PC-3 (cell line): ENCODE measurements around the gene OGFOD3. TPM values are rescaled to one million over a fixed set of nuclear protein-coding genes. Genes with fewer than 3 reads are reported as not detected.

Source experiments
- ATAC-seq: fragments of 200-7000 bp; cut with Tn5 transposase; 2 replicates; pipeline ENCODE4 v1.9.1; 2020; ENCODE audit warnings: mild to moderate bottlenecking, moderate library complexity
- BruUV-seq: library from RNA; stranded (reverse); fragments of 400-500 nt; replicated peaks from 2 replicates; lab custom pipeline; 2021; lab: Mats Ljungman, UMichigan
- CTCF ChIA-PET: fragments of 300-600 bp; sonication (Branson Sonifier 250); formaldehyde crosslinking; loops from one replicate; lab custom pipeline; 2022; ENCODE audit warnings: antibody characterized with exemption; lab: Charles Lee
- POLR2A ChIA-PET: fragments of 300-600 bp; sonication (Branson Sonifier 250); formaldehyde crosslinking; loops from one replicate; lab custom pipeline; 2022; ENCODE audit warnings: antibody characterized with exemption; ENCODE audit not compliant: unreplicated experiment; lab: Charles Lee
- DNase-seq: peaks from one replicate; pipeline ENCODE4 v3.0.0-alpha.2; 2015
- H2AFZ ChIP-seq: fragments of 300-600 bp; sonication (generic); 2 replicates; pipeline ENCODE4 v1.6.0; 2016; ENCODE audit warnings: antibody characterized with exemption, low read length
- H3F3A ChIP-seq: fragments of 300-600 bp; sonication (generic); one replicate; pipeline ENCODE4 v1.6.0; 2017; ENCODE audit warnings: antibody characterized with exemption, low read length, control low read depth, mild to moderate bottlenecking; ENCODE audit not compliant: unreplicated experiment
- H3K27ac ChIP-seq: fragments of 300-600 bp; sonication (generic); 2 replicates; pipeline ENCODE4 v1.5.1; 2016; ENCODE audit warnings: mild to moderate bottlenecking, low read length
- H3K27me3 ChIP-seq: fragments of 300-600 bp; sonication (generic); 2 replicates; pipeline ENCODE4 v1.6.1; 2016; ENCODE audit warnings: low read length, mixed read lengths
- H3K36me3 ChIP-seq: fragments of 300-600 bp; sonication (generic); 2 replicates; pipeline ENCODE4 v1.6.1; 2016; ENCODE audit warnings: low read depth, mixed run types, low read length, mixed read lengths
- H3K4me1 ChIP-seq: fragments of 300-600 bp; sonication (generic); 2 replicates; pipeline ENCODE4 v1.5.1; 2016; ENCODE audit warnings: low read length; ENCODE audit not compliant: insufficient read depth
- H3K4me2 ChIP-seq: fragments of 300-600 bp; sonication (generic); 2 replicates; pipeline ENCODE4 v1.6.0; 2016; ENCODE audit warnings: low read length
- H3K4me3 ChIP-seq: fragments of 300-600 bp; sonication (generic); 2 replicates; pipeline ENCODE4 v1.5.1; 2016; ENCODE audit warnings: mild to moderate bottlenecking, low read length, mixed read lengths
- H3K79me2 ChIP-seq: fragments of 300-600 bp; sonication (generic); 2 replicates; pipeline ENCODE4 v1.6.1; 2017; ENCODE audit warnings: low read length, mixed read lengths
- H3K9ac ChIP-seq: fragments of 300-600 bp; sonication (generic); 2 replicates; pipeline ENCODE4 v1.6.0; 2016; ENCODE audit warnings: mild to moderate bottlenecking, low read length
- H3K9me2 ChIP-seq: fragments of 300-600 bp; sonication (generic); replicated peaks from 2 replicates; pipeline ENCODE4 v1.6.1; 2016; ENCODE audit warnings: mixed run types, low read length, mixed read lengths
- H3K9me3 ChIP-seq: fragments of 300-600 bp; sonication (generic); 2 replicates; pipeline ENCODE4 v1.6.1; 2016; ENCODE audit warnings: low read length, mixed read lengths
- H4K20me1 ChIP-seq: fragments of 300-600 bp; sonication (generic); 2 replicates; pipeline ENCODE4 v1.6.1; 2016; ENCODE audit warnings: low read length, mixed read lengths
- EZH2 ChIP-seq: fragments of 300-600 bp; sonication (generic); IDR thresholded peaks from one replicate; pipeline ENCODE4 v1.6.1; 2017; ENCODE audit warnings: antibody characterized with exemption, mild to moderate bottlenecking, low read length; ENCODE audit not compliant: unreplicated experiment
- EZH2phosphoT487 ChIP-seq: fragments of 300-600 bp; sonication (generic); IDR thresholded peaks from 2 replicates; pipeline ENCODE4 v1.6.1; 2018; ENCODE audit warnings: mild to moderate bottlenecking, antibody characterized with exemption, low read length, borderline replicate concordance
- intact Hi-C: fragments of 100-400 bp; cut with micrococcal nuclease; formaldehyde crosslinking; loops from 2 replicates; pipeline ENCODE4 v1.9.0; 2023
- total RNA-seq: library from RNA; depleted of rRNA; stranded (reverse); fragments of >200 nt; gene quantifications from 2 replicates; pipeline ENCODE4 v1.2.3, GENCODE V29; 2014
- TF ChIP-seq, protein P1 (sequence below): fragments of 300-600 bp; sonication (generic); conservative IDR thresholded peaks from 2 replicates; pipeline ENCODE4 v1.5.1; 2017; ENCODE audit warnings: antibody characterized with exemption, low read depth, mild to moderate bottlenecking, low read length

The OGFOD3 gene
- total RNA-seq, 1 experiment from 2014 or later, result 56.1 TPM

DNA sequence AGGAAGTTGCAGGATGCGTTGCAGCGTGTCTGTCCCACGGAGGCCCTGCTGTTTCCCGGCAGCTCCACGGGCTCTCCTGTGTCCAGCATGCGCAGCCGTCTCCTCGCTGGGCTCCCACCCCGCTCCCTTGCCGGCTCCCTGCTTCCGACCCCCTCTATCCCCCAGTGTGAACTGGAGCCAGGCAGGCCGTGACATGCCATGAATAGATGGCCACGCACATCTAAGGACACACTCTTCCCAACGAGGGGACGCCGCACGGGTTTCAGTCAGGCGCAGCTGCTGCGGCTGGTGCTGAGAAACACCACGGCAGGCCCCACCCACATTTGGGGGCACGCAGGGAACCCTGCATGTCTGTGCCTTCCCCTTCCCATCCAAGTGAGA lies 9.5 kb downstream of the OGFOD3 start:
- POLR2A ChIA-PET, result no interaction called here
- no peaks in the 10 kb centered on the region for H3K27me3 ChIP-seq
- no peaks in the 10 kb centered on the region for H3K9me2 ChIP-seq
- DNase-seq (no peak), ATAC-seq (no peak)
- H3K79me2 ChIP-seq, result peaks cover 14% of the 10 kb centered on the region; the same call in 1 of the 2 replicates
- no peaks in the 10 kb centered on the region for H3K4me1 ChIP-seq
- H3K4me3 ChIP-seq, result no peak overlapping the region
- no peak overlapping the region for H3K9ac ChIP-seq
- TF ChIP-seq EZH2phosphoT487 (no peak), EZH2 (no peak)
- TF ChIP-seq, protein P1, sequence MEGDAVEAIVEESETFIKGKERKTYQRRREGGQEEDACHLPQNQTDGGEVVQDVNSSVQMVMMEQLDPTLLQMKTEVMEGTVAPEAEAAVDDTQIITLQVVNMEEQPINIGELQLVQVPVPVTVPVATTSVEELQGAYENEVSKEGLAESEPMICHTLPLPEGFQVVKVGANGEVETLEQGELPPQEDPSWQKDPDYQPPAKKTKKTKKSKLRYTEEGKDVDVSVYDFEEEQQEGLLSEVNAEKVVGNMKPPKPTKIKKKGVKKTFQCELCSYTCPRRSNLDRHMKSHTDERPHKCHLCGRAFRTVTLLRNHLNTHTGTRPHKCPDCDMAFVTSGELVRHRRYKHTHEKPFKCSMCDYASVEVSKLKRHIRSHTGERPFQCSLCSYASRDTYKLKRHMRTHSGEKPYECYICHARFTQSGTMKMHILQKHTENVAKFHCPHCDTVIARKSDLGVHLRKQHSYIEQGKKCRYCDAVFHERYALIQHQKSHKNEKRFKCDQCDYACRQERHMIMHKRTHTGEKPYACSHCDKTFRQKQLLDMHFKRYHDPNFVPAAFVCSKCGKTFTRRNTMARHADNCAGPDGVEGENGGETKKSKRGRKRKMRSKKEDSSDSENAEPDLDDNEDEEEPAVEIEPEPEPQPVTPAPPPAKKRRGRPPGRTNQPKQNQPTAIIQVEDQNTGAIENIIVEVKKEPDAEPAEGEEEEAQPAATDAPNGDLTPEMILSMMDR, result no peak
- no peaks in the 10 kb centered on the region for H3K9me3 ChIP-seq
- H2AFZ ChIP-seq, result no peak overlapping the region
- no peak overlapping the region for H3K27ac ChIP-seq
- CTCF ChIA-PET, result no interaction called here
- H4K20me1 ChIP-seq, result 0 out of 2 replicates have a peak, but pooled peaks cover under 1% of the 10 kb centered on the region
- no TSS peak for BruUV-seq
- H3K4me2 ChIP-seq, result no peak overlapping the region
- intact Hi-C loops, result no loop called here
- H3K36me3 ChIP-seq, result no peaks in the 10 kb centered on the region; the same call in 1 of the 2 replicates
- no peaks in the 10 kb centered on the region for H3F3A ChIP-seq

DNA sequence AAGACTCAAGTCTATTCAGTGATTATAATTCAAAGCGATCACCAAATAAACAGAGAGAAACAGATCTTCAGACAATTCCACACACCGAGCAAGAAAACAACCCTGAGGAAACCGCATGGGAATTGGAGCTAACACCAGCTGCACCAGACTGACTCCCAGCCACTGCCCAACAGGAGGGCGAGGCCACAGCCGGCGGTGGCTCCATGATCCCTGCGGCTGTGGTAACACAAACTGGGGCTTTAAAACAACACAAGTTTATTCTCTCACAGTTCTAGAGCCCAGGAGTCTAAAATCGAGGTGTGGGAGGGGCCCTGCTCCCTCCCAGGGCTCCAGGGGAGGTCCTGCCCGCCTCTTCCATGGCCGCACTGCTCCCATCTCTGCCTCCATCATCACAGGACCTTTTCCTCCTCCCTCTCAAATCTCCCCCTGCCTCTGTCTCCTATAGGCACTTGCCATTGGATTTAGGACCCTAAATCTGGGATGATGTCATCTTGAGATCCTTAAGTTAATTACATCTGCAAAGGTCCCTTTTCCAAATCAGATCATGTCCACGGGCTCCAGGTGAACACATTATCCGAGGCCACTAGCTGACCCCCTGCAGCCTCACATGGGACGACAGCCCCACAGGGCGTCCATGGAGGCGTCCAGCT lies 10.0 kb downstream of the OGFOD3 start:
- Histone ChIP-seq H3K4me1 (no peaks in the 10 kb centered on the region), H3K4me2 (no peak overlapping the region), H3K79me2 (peaks cover 14% of the 10 kb centered on the region; the same call in 1 of the 2 replicates), H3K36me3 (no peaks in the 10 kb centered on the region; the same call in none of the 2 replicates), H3K4me3 (no peak overlapping the region), H3K9ac (no peak overlapping the region), H2AFZ (no peak overlapping the region), H3K9me3 (no peaks in the 10 kb centered on the region), H3K9me2 (no peaks in the 10 kb centered on the region), H3F3A (no peaks in the 10 kb centered on the region), H3K27me3 (no peaks in the 10 kb centered on the region), H4K20me1 (no peaks in the 10 kb centered on the region), H3K27ac (no peak overlapping the region)
- DNase-seq (no peak), ATAC-seq (no peak)
- no TSS peak for BruUV-seq
- POLR2A ChIA-PET, result no interaction called here
- TF ChIP-seq, protein P1, result no peak
- TF ChIP-seq EZH2, result no peak
- TF ChIP-seq EZH2phosphoT487, result no peak
- CTCF ChIA-PET, result no interaction called here
- intact Hi-C loops, result no loop called here

DNA sequence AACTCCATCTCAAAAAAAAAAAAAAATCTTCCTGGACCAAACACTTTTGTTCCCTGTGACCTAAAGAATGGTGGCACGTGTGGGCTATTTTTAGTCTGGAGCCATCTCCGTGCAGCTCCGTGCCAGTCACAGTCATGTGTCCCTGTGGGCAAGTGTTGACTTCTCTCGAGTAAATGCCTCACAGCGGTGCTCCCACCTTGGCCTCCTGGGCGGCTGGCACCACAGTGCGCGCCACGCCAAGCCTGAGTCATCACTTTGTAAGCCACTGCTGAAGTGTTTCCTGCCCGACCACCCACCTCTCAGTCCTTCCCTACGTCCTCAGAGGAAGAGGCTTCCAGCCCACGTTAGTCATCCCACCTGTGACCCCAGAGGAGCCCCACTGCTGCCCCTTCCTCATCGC lies 11.1 kb downstream of the OGFOD3 start:
- no peaks in the 10 kb centered on the region for H4K20me1 ChIP-seq
- intact Hi-C loops, result no loop called here
- no peaks in the 10 kb centered on the region for H3K4me1 ChIP-seq
- TF ChIP-seq, protein P1, result no peak
- TF ChIP-seq EZH2phosphoT487 (no peak), EZH2 (no peak)
- no TSS peak for BruUV-seq
- H3K36me3 ChIP-seq, result no peaks in the 10 kb centered on the region; the same call in none of the 2 replicates
- H3F3A ChIP-seq, result no peaks in the 10 kb centered on the region
- ATAC-seq (peak; percentile 64), DNase-seq (peak; percentile 6)
- H3K27ac ChIP-seq, result no peak overlapping the region
- ChIA-PET POLR2A (no interaction called here), CTCF (interaction anchor here (0.6 kb wide), 1 partner anchor 149 kb away, joined by 9 read pairs; no protein-coding TSS in a partner anchor)
- H3K79me2 ChIP-seq, result peaks cover 6% of the 10 kb centered on the region; the same call in 1 of the 2 replicates
- H2AFZ ChIP-seq, result no peak overlapping the region
- H3K9me2 ChIP-seq, result no peaks in the 10 kb centered on the region
- no peaks in the 10 kb centered on the region for H3K9me3 ChIP-seq
- no peak overlapping the region for H3K9ac ChIP-seq
- no peak overlapping the region for H3K4me3 ChIP-seq
- H3K27me3 ChIP-seq, result no peaks in the 10 kb centered on the region
- no peak overlapping the region for H3K4me2 ChIP-seq
